GM13976 (cell line): ENCODE data around the gene TRAM2.

Source experiments
- DNase-seq: peaks from one replicate; pipeline ENCODE4 v3.0.0; 2012; ENCODE audit warnings: low spot score
- in situ Hi-C: fragments of 300-500 bp; cut with MboI; formaldehyde crosslinking; loops from one replicate; pipeline ENCODE4 v1.12.0; 2022; ENCODE audit warnings: low sequenced_read_pairs, mixed read lengths, inconsistent platforms; ENCODE audit not compliant: unreplicated experiment
- TF ChIP-seq, protein P1 (sequence below): IDR thresholded peaks from 2 replicates; pipeline ENCODE4 v1.5.1; 2012; ENCODE audit warnings: borderline replicate concordance, mild to moderate bottlenecking; ENCODE audit not compliant: insufficient read depth; ENCODE audit errors: extremely low read depth, missing control alignments, control extremely low read depth

Gene TRAM2

DNA sequence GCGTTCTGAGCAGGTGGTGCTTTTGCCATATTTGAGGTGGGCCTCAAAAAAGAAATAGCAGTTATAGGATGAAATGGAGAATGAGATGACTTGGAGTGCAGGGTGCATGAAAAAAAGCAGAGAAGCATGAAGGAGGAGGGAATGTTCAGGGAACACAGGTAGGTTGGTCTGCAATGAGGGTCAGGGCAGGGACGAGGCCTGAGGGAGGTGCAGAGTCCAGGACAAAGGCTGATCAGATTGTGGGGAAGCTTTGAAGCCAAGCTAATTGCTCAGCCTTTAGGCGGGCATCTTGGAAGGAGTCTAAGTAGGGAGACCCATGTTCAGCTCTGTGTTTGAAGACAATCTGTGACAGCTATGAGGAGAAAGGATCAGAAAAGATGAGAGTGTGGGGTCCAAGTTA, 12.0 kb downstream of the TRAM2 start:
- no peak for DNase-seq
- in situ Hi-C loops, result no loop called here
- TF ChIP-seq, protein P1, sequence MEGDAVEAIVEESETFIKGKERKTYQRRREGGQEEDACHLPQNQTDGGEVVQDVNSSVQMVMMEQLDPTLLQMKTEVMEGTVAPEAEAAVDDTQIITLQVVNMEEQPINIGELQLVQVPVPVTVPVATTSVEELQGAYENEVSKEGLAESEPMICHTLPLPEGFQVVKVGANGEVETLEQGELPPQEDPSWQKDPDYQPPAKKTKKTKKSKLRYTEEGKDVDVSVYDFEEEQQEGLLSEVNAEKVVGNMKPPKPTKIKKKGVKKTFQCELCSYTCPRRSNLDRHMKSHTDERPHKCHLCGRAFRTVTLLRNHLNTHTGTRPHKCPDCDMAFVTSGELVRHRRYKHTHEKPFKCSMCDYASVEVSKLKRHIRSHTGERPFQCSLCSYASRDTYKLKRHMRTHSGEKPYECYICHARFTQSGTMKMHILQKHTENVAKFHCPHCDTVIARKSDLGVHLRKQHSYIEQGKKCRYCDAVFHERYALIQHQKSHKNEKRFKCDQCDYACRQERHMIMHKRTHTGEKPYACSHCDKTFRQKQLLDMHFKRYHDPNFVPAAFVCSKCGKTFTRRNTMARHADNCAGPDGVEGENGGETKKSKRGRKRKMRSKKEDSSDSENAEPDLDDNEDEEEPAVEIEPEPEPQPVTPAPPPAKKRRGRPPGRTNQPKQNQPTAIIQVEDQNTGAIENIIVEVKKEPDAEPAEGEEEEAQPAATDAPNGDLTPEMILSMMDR, result no peak

DNA sequence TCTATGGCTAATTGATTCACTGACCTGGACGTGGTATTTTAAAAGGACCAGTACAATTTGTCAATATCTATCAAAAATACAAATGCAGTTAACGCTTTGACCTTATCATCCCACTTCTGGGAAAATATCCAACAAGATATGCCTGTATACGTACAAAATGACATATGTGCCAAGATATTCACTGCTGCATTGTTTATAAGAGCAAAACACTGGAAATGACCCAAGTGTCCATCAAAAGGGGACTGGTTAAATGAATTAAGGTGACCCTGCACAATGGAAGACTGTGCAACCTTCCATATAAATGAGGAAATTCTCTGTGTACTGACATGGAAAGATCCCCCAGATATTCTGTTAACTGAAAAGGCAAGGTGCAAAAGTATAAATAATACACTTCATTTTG, 13.9 kb downstream of the TRAM2 start:
- in situ Hi-C loops, result no loop called here
- TF ChIP-seq, protein P1, result no peak
- DNase-seq, result no peak

DNA sequence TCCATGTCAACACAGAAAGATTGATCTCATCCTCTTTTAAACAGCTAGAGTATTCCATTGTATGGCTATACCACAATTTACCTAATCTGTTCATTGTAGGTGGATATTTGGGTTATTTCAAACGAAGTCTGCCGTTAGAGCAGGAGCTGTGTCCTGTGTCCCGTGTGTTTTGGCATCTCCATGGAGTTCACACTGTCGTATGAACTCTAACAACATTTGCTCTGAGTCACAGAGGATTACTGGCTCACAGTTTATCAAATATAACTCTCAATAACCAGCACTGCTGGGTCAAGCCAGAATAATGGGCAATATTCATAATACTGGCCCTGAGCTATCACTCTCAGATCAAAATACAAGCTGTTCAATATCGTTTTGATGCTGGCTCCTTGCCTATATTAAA, 16.4 kb downstream of the TRAM2 start:
- in situ Hi-C loops, result no loop called here
- TF ChIP-seq, protein P1, result no peak
- DNase-seq, result no peak

GRCh38 chr6:52558266-52559000, 18.4 kb downstream of the TRAM2 start:
- in situ Hi-C loops, result no loop called here
- DNase-seq, result no peak
- TF ChIP-seq, protein P1, result no peak

GRCh38 chr6:52557389-52558265, 19.2 kb downstream of the TRAM2 start:
- in situ Hi-C loops, result no loop called here
- no peak for DNase-seq
- TF ChIP-seq, protein P1, result no peak

DNA sequence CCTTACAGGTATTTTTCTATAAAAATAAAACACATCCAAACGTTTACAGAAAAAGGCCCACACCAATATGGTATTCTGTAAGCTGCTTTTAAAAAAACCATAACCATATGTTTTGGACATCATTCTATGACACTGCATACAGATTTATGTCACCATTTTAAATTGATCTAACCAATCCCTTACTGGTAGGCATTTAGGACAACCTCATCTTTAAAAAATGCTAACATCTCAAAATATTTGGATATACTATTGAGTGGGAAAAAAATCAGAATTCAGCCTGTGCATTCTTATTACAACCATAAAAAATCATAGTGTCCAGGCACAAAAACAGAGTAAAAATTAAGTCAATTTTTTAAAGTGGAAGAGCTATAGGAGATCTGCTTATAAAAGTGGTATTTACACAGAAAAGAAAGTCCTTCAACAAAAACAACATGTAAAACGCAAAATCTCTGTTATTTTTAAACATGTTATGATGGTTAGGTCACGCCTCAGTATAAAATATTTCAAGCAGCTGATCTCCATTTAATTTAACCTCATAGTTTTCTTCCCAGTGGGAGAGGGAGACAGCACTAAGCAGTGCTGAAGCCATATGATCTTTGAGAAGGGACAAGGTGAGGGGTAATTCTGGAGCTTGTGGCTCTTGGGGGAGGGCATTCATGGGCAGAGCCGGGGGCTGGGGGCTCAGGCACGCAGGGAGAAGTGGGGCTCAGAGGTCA, 21.2 kb downstream of the TRAM2 start:
- no peak for DNase-seq
- TF ChIP-seq, protein P1, result no peak
- in situ Hi-C loops, result no loop called here
